SK-N-SH treated with all-trans-retinoic acid at 6 μM for 48 hours (cell line): Measurements from ENCODE around the gene SEMA4D.
"Not testable (repeated sequence)": the region's sequence is repeated elsewhere in the genome, so short reads cannot be mapped to it uniquely, and the experiment has no call there.

Source experiments
- ATAC-seq: fragments of 200-7000 bp; cut with Tn5 transposase; 3 replicates; pipeline ENCODE4 v1.9.1; 2020; ENCODE audit warnings: mild to moderate bottlenecking, moderate library complexity
- ARNTL ChIP-seq: fragments of 450-650 bp; formaldehyde crosslinking; IDR thresholded peaks from 2 replicates; pipeline ENCODE4 v1.5.0; 2020; ENCODE audit warnings: low read depth, mild to moderate bottlenecking, moderate library complexity, borderline replicate concordance
- BACH2 ChIP-seq: fragments of 250-450 bp; sonication (Bioruptor Pico); IDR thresholded peaks from 2 replicates; pipeline ENCODE4 v1.9.0; 2021; ENCODE audit warnings: mild to moderate bottlenecking, borderline replicate concordance
- CREB5 ChIP-seq: fragments of 250-450 bp; sonication (Bioruptor Pico); IDR thresholded peaks from 2 replicates; pipeline ENCODE4 v1.5.1; 2020; ENCODE audit warnings: low read depth, mild to moderate bottlenecking, moderate library complexity
- CSDC2 ChIP-seq: fragments of 250-450 bp; sonication (Bioruptor Pico); IDR thresholded peaks from 2 replicates; pipeline ENCODE4 v1.5.0; 2020; ENCODE audit warnings: mild to moderate bottlenecking, moderate library complexity
- CSRNP3 ChIP-seq: fragments of 250-450 bp; sonication (Bioruptor Pico); IDR thresholded peaks from 2 replicates; pipeline ENCODE4 v1.5.1; 2021; ENCODE audit warnings: mild to moderate bottlenecking, moderate library complexity
- ESRRG ChIP-seq: fragments of 250-450 bp; sonication (Bioruptor Pico); IDR thresholded peaks from 2 replicates; pipeline ENCODE4 v1.6.1; 2021; ENCODE audit warnings: mild to moderate bottlenecking
- GLIS3 ChIP-seq: fragments of 250-450 bp; sonication (Bioruptor Pico); IDR thresholded peaks from 2 replicates; pipeline ENCODE4 v1.5.0; 2020; ENCODE audit warnings: mild to moderate bottlenecking, moderate library complexity
- ISL1 ChIP-seq: fragments of 250-450 bp; sonication (Bioruptor Pico); IDR thresholded peaks from 2 replicates; pipeline ENCODE4 v2.1.2; 2022; ENCODE audit warnings: mild to moderate bottlenecking, moderate library complexity
- OSR1 ChIP-seq: fragments of 250-450 bp; sonication (Bioruptor Pico); IDR thresholded peaks from 2 replicates; pipeline ENCODE4 v1.8.0; 2022; ENCODE audit warnings: moderate library complexity, mild to moderate bottlenecking, inconsistent platforms
- PATZ1 ChIP-seq: fragments of 250-450 bp; sonication (Bioruptor Pico); IDR thresholded peaks from 2 replicates; pipeline ENCODE4 v1.8.0; 2020; ENCODE audit warnings: mild to moderate bottlenecking, moderate library complexity, borderline replicate concordance
- POU6F1 ChIP-seq: fragments of 250-450 bp; sonication (Bioruptor Pico); IDR thresholded peaks from 2 replicates; pipeline ENCODE4 v1.8.0; 2021; ENCODE audit warnings: low read depth, mild to moderate bottlenecking, moderate library complexity, borderline replicate concordance
- PPARA ChIP-seq: fragments of 250-450 bp; sonication (Bioruptor Pico); IDR thresholded peaks from 2 replicates; pipeline ENCODE4 v1.5.0; 2020; ENCODE audit warnings: mild to moderate bottlenecking, borderline replicate concordance
- RARB ChIP-seq: fragments of 250-450 bp; sonication (Bioruptor Pico); IDR thresholded peaks from 2 replicates; pipeline ENCODE4 v1.8.0; 2021; ENCODE audit warnings: mild to moderate bottlenecking, moderate library complexity
- TCF4 ChIP-seq: fragments of 250-450 bp; sonication (Bioruptor Pico); IDR thresholded peaks from 2 replicates; pipeline ENCODE4 v1.8.0; 2021; ENCODE audit warnings: mild to moderate bottlenecking, moderate library complexity, borderline replicate concordance
- TOX ChIP-seq: fragments of 250-450 bp; sonication (Bioruptor Pico); IDR thresholded peaks from 2 replicates; pipeline ENCODE4 v1.8.0; 2021; ENCODE audit warnings: mild to moderate bottlenecking, moderate library complexity, borderline replicate concordance
- TSHZ2 ChIP-seq: fragments of 250-450 bp; sonication (Bioruptor Pico); IDR thresholded peaks from 2 replicates; pipeline ENCODE4 v1.5.0; 2020; ENCODE audit warnings: mild to moderate bottlenecking, moderate library complexity
- ZC3H10 ChIP-seq: fragments of 250-450 bp; sonication (Bioruptor Pico); IDR thresholded peaks from 2 replicates; pipeline ENCODE4 v1.5.1; 2021; ENCODE audit warnings: mild to moderate bottlenecking, moderate library complexity
- ZFP3 ChIP-seq: fragments of 250-450 bp; sonication (Bioruptor Pico); IDR thresholded peaks from 2 replicates; pipeline ENCODE4 v1.5.0; 2020; ENCODE audit warnings: mild to moderate bottlenecking, moderate library complexity
- ZFP30 ChIP-seq: fragments of 450-650 bp; formaldehyde crosslinking; IDR thresholded peaks from 2 replicates; pipeline ENCODE4 v1.5.0; 2022; ENCODE audit warnings: mild to moderate bottlenecking, moderate library complexity
- ZNF70 ChIP-seq: fragments of 450-650 bp; formaldehyde crosslinking; IDR thresholded peaks from 2 replicates; pipeline ENCODE4 v1.5.0; 2020; ENCODE audit warnings: mild to moderate bottlenecking, moderate library complexity
- ZNF8 ChIP-seq: fragments of 450-650 bp; formaldehyde crosslinking; IDR thresholded peaks from 2 replicates; pipeline ENCODE4 v1.5.0; 2020; ENCODE audit warnings: mild to moderate bottlenecking, moderate library complexity

Gene SEMA4D

GRCh38 chr9:89480825-89481537 is 16.9 kb downstream of the SEMA4D start (continued):
- no peak for TF ChIP-seq ZFP3 (CRISPR knock-in tag)

GRCh38 chr9:89480372-89480771 is 17.5 kb downstream of the SEMA4D start:
- not testable (repeated sequence) for ATAC-seq

- not testable (repeated sequence) for ATAC-seq
These were observed 18.3 kb downstream of the SEMA4D start for GRCh38 chr9:89479669-89480011.

- TF ChIP-seq ZNF70 (CRISPR knock-in tag) (no peak), CSRNP3 (CRISPR knock-in tag) (no peak), CREB5 (CRISPR knock-in tag) (no peak), TSHZ2 (no peak), ARNTL (CRISPR knock-in tag) (no peak), TOX (no peak), CSDC2 (CRISPR knock-in tag) (no peak), BACH2 (CRISPR knock-in tag) (no peak), POU6F1 (CRISPR knock-in tag) (no peak), RARB (CRISPR knock-in tag) (no peak), ZNF8 (CRISPR knock-in tag) (no peak), ISL1 (no peak), OSR1 (CRISPR knock-in tag) (no peak), ZC3H10 (CRISPR knock-in tag) (no peak), ZFP30 (no peak), GLIS3 (no peak), TCF4 (CRISPR knock-in tag) (no peak), PATZ1 (CRISPR knock-in tag) (no peak), PPARA (CRISPR knock-in tag) (no peak), ESRRG (CRISPR knock-in tag) (no peak)
- ATAC-seq = no peak
These were observed 18.9 kb downstream of the SEMA4D start for GRCh38 chr9:89478821-89479668.
